HepG2 (cell line): ENCODE data around the gene ARHGEF7.

Experiments
- ATF3 ChIP-seq: sonication (generic); formaldehyde crosslinking; IDR thresholded peaks from 2 replicates; pipeline ENCODE4 v1.4.0; 2020; ENCODE audit warnings: missing genetic modification reagents
- CBFB ChIP-seq: sonication (generic); formaldehyde crosslinking; IDR thresholded peaks from 2 replicates; pipeline ENCODE4 v1.4.0; 2020; ENCODE audit warnings: missing genetic modification reagents
- PBX2 ChIP-seq: IDR thresholded peaks from 2 replicates; pipeline ENCODE4 v1.6.1; 2016; ENCODE audit warnings: control low read depth
- TOE1 ChIP-seq: sonication (generic); formaldehyde crosslinking; IDR thresholded peaks from 2 replicates; pipeline ENCODE4 v1.4.0; 2020; ENCODE audit warnings: mild to moderate bottlenecking, missing genetic modification reagents
- TF ChIP-seq, protein P1 (sequence below): sonication (generic); formaldehyde crosslinking; IDR thresholded peaks from 2 replicates; pipeline ENCODE4 v1.4.0; 2020; ENCODE audit warnings: missing genetic modification reagents
- TF ChIP-seq, protein P2 (sequence below): sonication (generic); formaldehyde crosslinking; IDR thresholded peaks from 2 replicates; pipeline ENCODE4 v1.5.0; 2020; ENCODE audit warnings: mild to moderate bottlenecking, missing genetic modification reagents, moderate library complexity

- TF ChIP-seq PBX2 (CRISPR knock-in tag): no peak
- TF ChIP-seq, protein P1, sequence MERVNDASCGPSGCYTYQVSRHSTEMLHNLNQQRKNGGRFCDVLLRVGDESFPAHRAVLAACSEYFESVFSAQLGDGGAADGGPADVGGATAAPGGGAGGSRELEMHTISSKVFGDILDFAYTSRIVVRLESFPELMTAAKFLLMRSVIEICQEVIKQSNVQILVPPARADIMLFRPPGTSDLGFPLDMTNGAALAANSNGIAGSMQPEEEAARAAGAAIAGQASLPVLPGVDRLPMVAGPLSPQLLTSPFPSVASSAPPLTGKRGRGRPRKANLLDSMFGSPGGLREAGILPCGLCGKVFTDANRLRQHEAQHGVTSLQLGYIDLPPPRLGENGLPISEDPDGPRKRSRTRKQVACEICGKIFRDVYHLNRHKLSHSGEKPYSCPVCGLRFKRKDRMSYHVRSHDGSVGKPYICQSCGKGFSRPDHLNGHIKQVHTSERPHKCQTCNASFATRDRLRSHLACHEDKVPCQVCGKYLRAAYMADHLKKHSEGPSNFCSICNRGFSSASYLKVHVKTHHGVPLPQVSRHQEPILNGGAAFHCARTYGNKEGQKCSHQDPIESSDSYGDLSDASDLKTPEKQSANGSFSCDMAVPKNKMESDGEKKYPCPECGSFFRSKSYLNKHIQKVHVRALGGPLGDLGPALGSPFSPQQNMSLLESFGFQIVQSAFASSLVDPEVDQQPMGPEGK: no peak
- TF ChIP-seq ATF3 (CRISPR knock-in tag): no peak
- TF ChIP-seq CBFB (CRISPR knock-in tag): no peak
- TF ChIP-seq, protein P2, sequence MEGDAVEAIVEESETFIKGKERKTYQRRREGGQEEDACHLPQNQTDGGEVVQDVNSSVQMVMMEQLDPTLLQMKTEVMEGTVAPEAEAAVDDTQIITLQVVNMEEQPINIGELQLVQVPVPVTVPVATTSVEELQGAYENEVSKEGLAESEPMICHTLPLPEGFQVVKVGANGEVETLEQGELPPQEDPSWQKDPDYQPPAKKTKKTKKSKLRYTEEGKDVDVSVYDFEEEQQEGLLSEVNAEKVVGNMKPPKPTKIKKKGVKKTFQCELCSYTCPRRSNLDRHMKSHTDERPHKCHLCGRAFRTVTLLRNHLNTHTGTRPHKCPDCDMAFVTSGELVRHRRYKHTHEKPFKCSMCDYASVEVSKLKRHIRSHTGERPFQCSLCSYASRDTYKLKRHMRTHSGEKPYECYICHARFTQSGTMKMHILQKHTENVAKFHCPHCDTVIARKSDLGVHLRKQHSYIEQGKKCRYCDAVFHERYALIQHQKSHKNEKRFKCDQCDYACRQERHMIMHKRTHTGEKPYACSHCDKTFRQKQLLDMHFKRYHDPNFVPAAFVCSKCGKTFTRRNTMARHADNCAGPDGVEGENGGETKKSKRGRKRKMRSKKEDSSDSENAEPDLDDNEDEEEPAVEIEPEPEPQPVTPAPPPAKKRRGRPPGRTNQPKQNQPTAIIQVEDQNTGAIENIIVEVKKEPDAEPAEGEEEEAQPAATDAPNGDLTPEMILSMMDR: no peak
- TF ChIP-seq TOE1 (CRISPR knock-in tag): no peak
Measured at GRCh38 chr13:111346101-111346680, 231.1 kb downstream of the ARHGEF7 start.
